Measurements from ENCODE around the gene ZNF232. TPM values are rescaled to one million over a fixed set of nuclear protein-coding genes. Genes with fewer than 3 reads are reported as not detected.

Gene ZNF232
- total RNA-seq, 3 donors from 2014 or later = 5.1 to 13.8 (median 9.2) TPM

DNA sequence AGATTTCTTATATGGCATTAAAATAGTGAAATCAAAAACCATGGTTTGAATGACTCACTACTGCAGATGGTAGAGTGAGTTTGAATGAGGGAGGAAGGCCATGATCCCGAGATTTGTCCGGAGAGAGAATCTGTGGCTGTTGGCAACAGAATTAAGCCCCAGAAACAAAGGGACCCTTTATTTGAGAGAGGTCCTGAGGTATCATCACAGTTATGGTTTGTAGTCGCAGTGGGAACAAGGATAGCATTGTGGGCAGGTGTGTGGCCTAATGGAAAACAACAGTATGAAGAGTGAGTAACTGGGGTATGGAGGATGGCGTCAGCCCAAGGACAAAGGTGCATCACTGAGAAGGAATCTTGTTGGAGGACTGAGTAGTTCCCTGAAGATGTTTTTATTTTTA, 42.0 kb downstream of the ZNF232 start:
- Histone ChIP-seq H3K27ac (peak overlapping the region; percentile 85 to 87), H3K4me1 (no peaks in the 10 kb centered on the region), H3K9me3 (no peaks in the 10 kb centered on the region), H3K4me3 (no peak overlapping the region), H3K27me3 (no peaks in the 10 kb centered on the region), H3K36me3 (no peaks in the 10 kb centered on the region)
- peak in 1 of 3 donors; percentile 46 for TF ChIP-seq POLR2AphosphoS5 (IDR thresholded peaks at IDR 0.05)
- no peak for TF ChIP-seq POLR2A (IDR thresholded peaks at IDR 0.05)
- intact Hi-C loops (cut with DNase I; ENCODE audit: low total_unique reads) = no loop called here
- peak in 1 of 2 donors; percentile 91 for DNase-seq (ENCODE audit: low spot score in 2 of 2)

- intact Hi-C loops (cut with DNase I; ENCODE audit: low total_unique reads) = no loop called here
- Histone ChIP-seq H3K4me1 (no peaks in the 10 kb centered on the region), H3K27me3 (no peaks in the 10 kb centered on the region), H3K27ac (no peak overlapping the region), H3K4me3 (no peak overlapping the region), H3K36me3 (no peaks in the 10 kb centered on the region), H3K9me3 (no peaks in the 10 kb centered on the region)
- DNase-seq (ENCODE audit: low spot score in 2 of 2) = no peak
- no peak for TF ChIP-seq CTCF (IDR thresholded peaks at IDR 0.05)
- TF ChIP-seq POLR2AphosphoS5 (IDR thresholded peaks at IDR 0.05) = no peak
- no peak for TF ChIP-seq POLR2A (IDR thresholded peaks at IDR 0.05)
These were observed 43.4 kb downstream of the ZNF232 start for GRCh38 chr17:5068236-5068635.

DNA sequence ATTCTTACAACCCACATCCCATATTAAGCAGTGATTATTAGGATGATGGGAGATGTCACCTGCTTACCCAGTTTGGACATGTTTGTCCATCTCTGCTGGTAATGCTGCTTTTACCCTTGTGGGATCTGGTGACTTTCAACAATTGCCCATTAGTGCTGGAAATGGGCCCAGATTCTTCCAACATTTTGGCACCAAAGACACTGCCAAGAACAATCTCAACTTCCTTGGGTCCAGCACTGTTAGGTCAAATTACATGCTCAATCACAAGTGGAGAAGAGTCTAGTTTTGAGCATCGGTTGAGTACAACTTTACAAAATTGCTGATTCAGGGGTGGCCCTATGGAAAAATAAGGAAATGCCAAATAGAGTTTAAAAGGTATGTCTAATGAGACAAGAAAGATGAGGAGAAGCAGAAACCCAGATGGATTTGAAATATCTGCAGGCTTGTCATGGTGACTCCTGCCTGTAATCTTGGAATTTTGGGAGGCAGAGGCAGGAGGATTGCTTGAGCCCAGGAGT, 46.4 kb downstream of the ZNF232 start:
- Histone ChIP-seq H3K4me1 (no peaks in the 10 kb centered on the region), H3K27ac (no peak overlapping the region), H3K27me3 (no peaks in the 10 kb centered on the region), H3K9me3 (no peaks in the 10 kb centered on the region), H3K36me3 (no peaks in the 10 kb centered on the region), H3K4me3 (no peak overlapping the region)
- TF ChIP-seq POLR2A (IDR thresholded peaks at IDR 0.05) = no peak
- intact Hi-C loops (cut with DNase I; ENCODE audit: low total_unique reads) = no loop called here
- DNase-seq (ENCODE audit: low spot score in 2 of 2) = no peak

Other genes with a start within 250 kb of the ZNF232 start
- 10 to 100 TPM in 1 of 3 donors, 1 to 10 TPM in 1, not detected in 1; 3.9 to 10.5 TPM for gene C17orf107, start 212.3 kb downstream of the ZNF232 start, total RNA-seq
- 1 to 10 TPM in 1 of 3 donors, under 1 TPM in 2; 0.16 to 2.0 (median 0.73) TPM for gene CHRNE, start 208.8 kb downstream of the ZNF232 start, total RNA-seq
- gene GP1BA, start 179.6 kb downstream of the ZNF232 start, total RNA-seq = not detected
- gene SLC25A11, start 171.8 kb downstream of the ZNF232 start, total RNA-seq = 10 to 100 TPM; 38.8 to 48.5 (median 42.6) TPM
- 10 to 100 TPM; 38.3 to 49.0 (median 38.7) TPM for gene RNF167, start 171.6 kb downstream of the ZNF232 start, total RNA-seq
- gene PFN1, start 163.3 kb downstream of the ZNF232 start, total RNA-seq = 100 to 1,000 TPM; 290 to 487 (median 379) TPM
- gene ENO3, start 160.8 kb downstream of the ZNF232 start, total RNA-seq = 1 to 10 TPM; 1.6 to 4.6 (median 3.1) TPM
- 10 to 100 TPM; 42.6 to 57.8 (median 55.2) TPM for gene SPAG7, start 144.1 kb downstream of the ZNF232 start, total RNA-seq
- gene CAMTA2, start 124.2 kb downstream of the ZNF232 start, total RNA-seq = 10 to 100 TPM; 11.0 to 17.7 (median 13.5) TPM
- gene INCA1, start 114.4 kb downstream of the ZNF232 start, total RNA-seq = 1 to 10 TPM in 2 of 3 donors, under 1 TPM in 1; 0.66 to 2.9 (median 1.9) TPM
- 10 to 100 TPM; 37.5 to 88.5 (median 50.5) TPM for gene KIF1C, start 113.9 kb downstream of the ZNF232 start, total RNA-seq
- under 1 TPM; 0.29 to 0.98 (median 0.32) TPM for gene SLC52A1, start 76.5 kb downstream of the ZNF232 start, total RNA-seq
- 1 to 10 TPM; 3.7 to 8.8 (median 4.9) TPM for gene ZFP3, start 33.4 kb downstream of the ZNF232 start, total RNA-seq
- gene USP6, start 4.2 kb upstream of the ZNF232 start, total RNA-seq = under 1 TPM; 0.16 to 0.44 (median 0.33) TPM
- 10 to 100 TPM in 2 of 3 donors, 1 to 10 TPM in 1; 9.4 to 27.7 (median 22.6) TPM for gene ZNF594, start 80.0 kb upstream of the ZNF232 start, total RNA-seq
- gene SCIMP, start 123.0 kb upstream of the ZNF232 start, total RNA-seq = 1 to 10 TPM; 1.3 to 5.6 (median 4.7) TPM
- 10 to 100 TPM; 50.4 to 88.7 (median 73.7) TPM for gene RABEP1, start 170.4 kb upstream of the ZNF232 start, total RNA-seq

All from breast epithelium (tissue), 4 donors.